Ishikawa (cell line): ENCODE data around the gene RBM4.

Experiments
- CEBPB ChIP-seq: IDR thresholded peaks from 2 replicates; pipeline ENCODE4 v1.6.1; 2012
- EP300 ChIP-seq: IDR thresholded peaks from 2 replicates; pipeline ENCODE4 v1.6.1; 2012; ENCODE audit warnings: borderline replicate concordance
- FOXM1 ChIP-seq: IDR thresholded peaks from 2 replicates; pipeline ENCODE4 v1.6.1; 2012; ENCODE audit warnings: low read depth, borderline replicate concordance
- REST ChIP-seq: IDR thresholded peaks from 2 replicates; pipeline ENCODE4 v1.6.1; 2012; ENCODE audit warnings: low read depth, mild to moderate bottlenecking
- TAF1 ChIP-seq: IDR thresholded peaks from 2 replicates; pipeline ENCODE4 v1.6.1; 2012; ENCODE audit warnings: low read depth, mild to moderate bottlenecking
- USF1 ChIP-seq: IDR thresholded peaks from 2 replicates; pipeline ENCODE4 v1.6.1; 2012
- ZBTB7A ChIP-seq: IDR thresholded peaks from 2 replicates; pipeline ENCODE4 v1.6.1; 2012; ENCODE audit warnings: low read depth

- no peak for TF ChIP-seq FOXM1
- TF ChIP-seq CEBPB: no peak
- no peak for TF ChIP-seq EP300
- TF ChIP-seq REST: no peak
- TF ChIP-seq TAF1: no peak
- TF ChIP-seq ZBTB7A: no peak
- no peak for TF ChIP-seq USF1
Measured at GRCh38 chr11:66680966-66681645, 42.6 kb downstream of the RBM4 start.
